Trophoblast cell (in vitro differentiated cells and primary cell): Measurements from ENCODE around the gene C16orf46.

ENCODE experiments used
- DNase-seq, 2 donors: peaks; one replicate each; pipeline ENCODE4 v3.0.0-alpha.2; 2016
- H2AFZ ChIP-seq: 2 replicates; pipeline ENCODE4 v1.6.1; 2013; ENCODE audit warnings: low read length, moderate library complexity, mild to moderate bottlenecking; ENCODE audit not compliant: insufficient read depth, poor library complexity
- H2AK5ac ChIP-seq: 2 replicates; pipeline ENCODE4 v1.6.1; 2013; ENCODE audit warnings: mild to moderate bottlenecking, low read length
- H2BK120ac ChIP-seq: 2 replicates; pipeline ENCODE4 v1.6.1; 2013; ENCODE audit warnings: low read length, mild to moderate bottlenecking, moderate library complexity; ENCODE audit not compliant: insufficient read depth, poor library complexity
- H2BK12ac ChIP-seq: 2 replicates; pipeline ENCODE4 v1.6.1; 2013; ENCODE audit warnings: mild to moderate bottlenecking, low read length, moderate library complexity
- H2BK5ac ChIP-seq: 2 replicates; pipeline ENCODE4 v1.6.1; 2013; ENCODE audit warnings: low read length, low read depth, moderate library complexity, mild to moderate bottlenecking; ENCODE audit not compliant: poor library complexity
- H3K14ac ChIP-seq: 2 replicates; pipeline ENCODE4 v1.6.1; 2013; ENCODE audit warnings: mild to moderate bottlenecking, low read length
- H3K18ac ChIP-seq: 2 replicates; pipeline ENCODE4 v1.6.1; 2013; ENCODE audit warnings: mild to moderate bottlenecking, low read length
- H3K23ac ChIP-seq: 2 replicates; pipeline ENCODE4 v1.6.1; 2013; ENCODE audit warnings: low read length
- H3K27ac ChIP-seq: 2 replicates; pipeline ENCODE4 v1.5.1; 2013; ENCODE audit warnings: low read depth, mild to moderate bottlenecking, inconsistent platforms, low read length, moderate library complexity
- H3K27me3 ChIP-seq: 2 replicates; pipeline ENCODE4 v1.6.1; 2013; ENCODE audit warnings: inconsistent platforms, mild to moderate bottlenecking, low read length, moderate library complexity; ENCODE audit not compliant: insufficient read depth
- H3K36me3 ChIP-seq, 2 experiments: 1 replicate in 1 of 2; 2 replicates in 1 of 2; pipeline ENCODE4 v1.6.1; 2013; ENCODE audit warnings: low read length in 2 of 2, mild to moderate bottlenecking in 2 of 2, moderate library complexity in 1 of 2; ENCODE audit not compliant: insufficient read depth in 2 of 2, control insufficient read depth in 1 of 2
- H3K4ac ChIP-seq: 2 replicates; pipeline ENCODE4 v1.6.1; 2013; ENCODE audit warnings: low read depth, mild to moderate bottlenecking, low read length, moderate library complexity
- H3K4me1 ChIP-seq, 2 experiments: 1 replicate in 1 of 2; 2 replicates in 1 of 2; pipeline ENCODE4 v1.6.1; 2013; ENCODE audit warnings: low read length in 2 of 2, mild to moderate bottlenecking in 2 of 2, moderate library complexity in 1 of 2; ENCODE audit not compliant: insufficient read depth in 2 of 2, control insufficient read depth in 1 of 2
- H3K4me2 ChIP-seq: 2 replicates; pipeline ENCODE4 v1.6.1; 2013; ENCODE audit warnings: inconsistent platforms, mild to moderate bottlenecking, low read length, moderate library complexity
- H3K4me3 ChIP-seq: 2 replicates; pipeline ENCODE4 v1.5.1; 2013; ENCODE audit warnings: mild to moderate bottlenecking, low read depth, low read length, inconsistent platforms
- H3K79me1 ChIP-seq: one replicate; pipeline ENCODE4 v1.6.1; 2013; ENCODE audit warnings: low read length
- H3K79me2 ChIP-seq: 2 replicates; pipeline ENCODE4 v1.6.1; 2013; ENCODE audit warnings: low read length, mild to moderate bottlenecking; ENCODE audit not compliant: control insufficient read depth, insufficient read depth, poor library complexity
- H3K9ac ChIP-seq: 2 replicates; pipeline ENCODE4 v1.6.1; 2013; ENCODE audit warnings: mild to moderate bottlenecking, low read length
- H3K9me3 ChIP-seq: 2 replicates; pipeline ENCODE4 v1.6.1; 2013; ENCODE audit warnings: low read depth, mild to moderate bottlenecking, control low read depth, inconsistent platforms, low read length; ENCODE audit not compliant: insufficient read depth
- H4K12ac ChIP-seq: 2 replicates; pipeline ENCODE4 v1.6.1; 2013; ENCODE audit warnings: low read depth, mild to moderate bottlenecking, low read length, moderate library complexity
- H4K8ac ChIP-seq: 2 replicates; pipeline ENCODE4 v1.6.1; 2013; ENCODE audit warnings: low read depth, mild to moderate bottlenecking, low read length, moderate library complexity
- H4K91ac ChIP-seq: one replicate; pipeline ENCODE4 v1.6.1; 2013; ENCODE audit warnings: low read depth, mild to moderate bottlenecking, low read length, moderate library complexity
- WGBS: extraction: QIAGEN DNeasy Blood & Tissue Kit; methylation state at CpG from one replicate; pipeline ENCODE4 v1.1.7; 2013; ENCODE audit warnings: missing lambda C conversion rate; ENCODE audit not compliant: insufficient read length, insufficient coverage; ENCODE audit errors: extremely low coverage; 5-methylcytosine and 5-hydroxymethylcytosine counted together

The C16orf46 gene

GRCh38 chr16:81061307-81061640 lies 15.8 kb downstream of the C16orf46 start:
- Histone ChIP-seq H3K23ac (no peak overlapping the region), H3K79me1 (no peaks in the 10 kb centered on the region), H2AFZ (no peak overlapping the region), H3K36me3 (peaks cover 2 to 3% of the 10 kb centered on the region in 2 experiments), H3K18ac (no peak overlapping the region), H4K8ac (no peak overlapping the region), H3K4ac (no peak overlapping the region), H3K4me3 (no peak overlapping the region), H3K27me3 (no peaks in the 10 kb centered on the region), H2BK120ac (no peak overlapping the region), H3K27ac (no peak overlapping the region), H4K12ac (no peak overlapping the region), H3K9ac (no peak overlapping the region), H2BK12ac (no peak overlapping the region), H4K91ac (no peak overlapping the region), H3K4me1 (peaks cover 0 to 6% of the 10 kb centered on the region in 2 experiments), H3K4me2 (no peak overlapping the region), H3K79me2 (no peaks in the 10 kb centered on the region), H2BK5ac (no peak overlapping the region), H3K14ac (no peak overlapping the region), H3K9me3 (no peaks in the 10 kb centered on the region), H2AK5ac (no peak overlapping the region)
- no peak for DNase-seq
- no CpG with 5 or more reads among the region's 10 CpGs for WGBS

- Histone ChIP-seq H4K91ac (no peak overlapping the region), H2BK5ac (no peak overlapping the region), H4K12ac (no peak overlapping the region), H3K27me3 (no peaks in the 10 kb centered on the region), H3K79me2 (no peaks in the 10 kb centered on the region), H2BK12ac (no peak overlapping the region), H3K18ac (no peak overlapping the region), H3K4ac (no peak overlapping the region), H3K9me3 (no peaks in the 10 kb centered on the region), H3K36me3 (peaks cover 2 to 3% of the 10 kb centered on the region in 2 experiments), H3K14ac (no peak overlapping the region), H3K4me1 (peaks cover 0 to 6% of the 10 kb centered on the region in 2 experiments), H2AFZ (no peak overlapping the region), H3K4me2 (no peak overlapping the region), H3K9ac (no peak overlapping the region), H3K4me3 (no peak overlapping the region), H4K8ac (no peak overlapping the region), H2BK120ac (no peak overlapping the region), H2AK5ac (no peak overlapping the region), H3K23ac (no peak overlapping the region), H3K27ac (no peak overlapping the region), H3K79me1 (no peaks in the 10 kb centered on the region)
- no peak for DNase-seq
- 100% methylated on average over 1 of the region's 14 CpGs for WGBS
These were observed 16.3 kb downstream of the C16orf46 start for GRCh38 chr16:81060576-81061306.

GRCh38 chr16:81053761-81054160 lies 23.3 kb downstream of the C16orf46 start:
- Histone ChIP-seq H3K14ac (no peak overlapping the region), H3K23ac (no peak overlapping the region), H3K9ac (no peak overlapping the region), H3K79me2 (no peaks in the 10 kb centered on the region), H3K79me1 (no peaks in the 10 kb centered on the region), H2AK5ac (no peak overlapping the region), H2BK5ac (no peak overlapping the region), H3K36me3 (no peaks in the 10 kb centered on the region), H3K27ac (no peak overlapping the region), H3K4ac (no peak overlapping the region), H3K4me1 (no peaks in the 10 kb centered on the region), H2AFZ (no peak overlapping the region), H3K9me3 (no peaks in the 10 kb centered on the region), H2BK12ac (no peak overlapping the region), H3K4me3 (no peak overlapping the region), H3K27me3 (no peaks in the 10 kb centered on the region), H3K4me2 (no peak overlapping the region), H4K12ac (no peak overlapping the region), H4K8ac (no peak overlapping the region), H2BK120ac (no peak overlapping the region), H3K18ac (no peak overlapping the region), H4K91ac (no peak overlapping the region)
- WGBS = no CpG with 5 or more reads among the region's 11 CpGs
- no peak for DNase-seq

GRCh38 chr16:81042821-81043220 lies 34.2 kb downstream of the C16orf46 start:
- H3K36me3 ChIP-seq = peaks cover 22 to 32% of the 10 kb centered on the region in 2 experiments
- no peak overlapping the region for H3K18ac ChIP-seq
- H3K4ac ChIP-seq = no peak overlapping the region
- no peak overlapping the region for H2BK12ac ChIP-seq
- H3K79me2 ChIP-seq = peaks cover 3% of the 10 kb centered on the region
- H3K27me3 ChIP-seq = no peaks in the 10 kb centered on the region
- no peak overlapping the region for H2AK5ac ChIP-seq
- H2BK5ac ChIP-seq = no peak overlapping the region
- WGBS = no CpG with 5 or more reads among the region's 2 CpGs
- H3K79me1 ChIP-seq = peaks cover 5% of the 10 kb centered on the region
- H3K9me3 ChIP-seq = no peaks in the 10 kb centered on the region
- H4K91ac ChIP-seq = no peak overlapping the region
- H3K4me3 ChIP-seq = no peak overlapping the region
- no peak overlapping the region for H2BK120ac ChIP-seq
- no peak overlapping the region for H3K23ac ChIP-seq
- no peak overlapping the region for H4K12ac ChIP-seq
- peak in 1 of 2 donors; percentile 33 for DNase-seq
- H3K4me2 ChIP-seq = no peak overlapping the region
- H3K14ac ChIP-seq = no peak overlapping the region
- H3K27ac ChIP-seq = no peak overlapping the region
- peaks cover 16 to 19% of the 10 kb centered on the region in 2 experiments for H3K4me1 ChIP-seq
- no peak overlapping the region for H4K8ac ChIP-seq
- H3K9ac ChIP-seq = no peak overlapping the region
- no peak overlapping the region for H2AFZ ChIP-seq
